MV-4-11 (cell line): ENCODE data around the gene TMEM72.
A peak's percentile ranks its signal among the peaks of the same experiment; 100 is the strongest.

Experiments used
- DNase-seq: peaks from one replicate; lab custom pipeline; 2025; lab: John Stamatoyannopoulos, UW

The TMEM72 gene

DNA sequence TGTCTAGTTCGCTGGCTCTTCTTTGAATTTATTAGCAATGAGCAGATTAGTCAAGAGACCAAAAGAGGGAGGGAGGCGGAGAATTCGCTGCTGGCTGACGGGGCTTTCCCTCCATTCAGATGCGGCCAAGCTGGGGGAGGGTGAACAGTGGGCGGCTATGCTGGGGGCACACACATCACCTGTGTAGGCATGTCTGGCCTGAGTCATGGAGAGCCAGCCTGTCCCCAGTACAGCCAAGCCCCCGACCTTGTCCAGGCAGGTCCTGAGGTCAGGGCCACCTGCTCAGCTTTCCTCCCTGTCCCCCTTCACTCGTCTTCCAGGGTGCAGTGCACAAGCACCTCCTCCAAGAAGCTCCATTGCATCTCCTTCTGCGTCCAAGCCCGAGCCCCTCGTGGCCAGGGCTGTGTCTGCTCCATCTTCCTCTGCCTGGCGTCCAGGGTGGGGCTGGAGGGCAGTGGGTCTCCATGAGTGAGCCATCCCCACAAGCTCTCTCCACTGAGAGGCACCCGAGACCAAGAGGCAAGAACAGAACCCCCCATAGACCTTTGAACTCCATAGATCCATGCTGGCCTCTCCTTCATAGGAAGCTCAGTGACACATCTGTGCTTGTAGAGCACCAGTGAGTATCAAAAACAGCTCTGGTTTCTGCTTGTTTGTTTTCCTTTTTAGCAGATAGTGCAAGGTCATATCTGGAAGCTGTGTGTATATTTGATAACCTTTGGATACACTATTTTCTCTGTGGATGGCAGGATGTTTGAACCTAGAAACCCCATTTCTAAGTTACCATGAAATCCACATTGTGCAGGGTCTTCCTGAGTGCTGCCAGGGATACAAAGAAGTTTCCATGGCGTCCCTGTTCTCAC is 69.4 kb downstream of the TMEM72 start:
- DNase-seq = no peak

DNA sequence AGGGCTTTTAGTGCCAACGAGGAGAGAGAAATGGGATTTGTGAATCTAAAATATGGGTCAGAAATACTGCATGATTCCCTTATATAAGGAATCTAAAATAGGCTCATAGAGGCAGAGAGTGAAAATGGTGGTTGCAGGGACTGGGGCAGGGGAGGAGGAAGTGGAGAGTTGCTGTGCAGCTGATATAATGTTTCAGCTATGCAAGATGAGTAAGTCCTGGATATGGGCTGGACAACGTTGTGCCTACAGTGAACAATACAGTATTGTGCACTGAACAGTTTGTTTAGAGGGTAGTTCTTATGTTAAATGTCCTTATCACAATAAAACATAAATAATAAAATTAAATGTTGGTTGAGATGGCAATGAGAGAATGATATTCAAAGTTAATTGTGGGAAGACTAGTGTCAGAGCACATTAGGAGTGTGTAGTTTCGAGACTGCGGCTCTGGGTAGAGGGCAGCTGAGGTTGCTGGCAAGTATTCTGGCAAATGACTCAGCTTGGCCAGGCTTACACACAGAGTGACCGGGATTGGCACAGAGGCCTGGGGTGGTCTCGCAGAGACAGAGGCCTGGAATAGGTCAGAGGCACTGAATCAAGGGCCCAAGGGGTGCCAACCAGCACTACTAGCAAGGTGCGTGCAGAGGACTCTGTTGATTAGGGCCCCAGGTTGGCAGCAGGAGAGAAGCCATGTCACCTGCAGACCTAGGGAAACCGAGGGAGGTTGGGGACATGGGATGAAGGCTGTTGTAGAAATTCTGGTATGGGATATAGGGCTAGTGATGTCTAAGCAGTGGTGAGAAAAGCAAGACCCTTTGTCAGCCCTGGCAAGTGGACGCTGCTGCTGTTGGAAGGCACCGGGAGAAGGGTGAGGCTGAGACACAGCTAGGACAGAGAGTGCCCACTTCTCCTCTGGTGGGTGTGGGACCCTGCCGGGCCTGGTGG is 70.3 kb downstream of the TMEM72 start:
- DNase-seq = peak; percentile 54

DNA sequence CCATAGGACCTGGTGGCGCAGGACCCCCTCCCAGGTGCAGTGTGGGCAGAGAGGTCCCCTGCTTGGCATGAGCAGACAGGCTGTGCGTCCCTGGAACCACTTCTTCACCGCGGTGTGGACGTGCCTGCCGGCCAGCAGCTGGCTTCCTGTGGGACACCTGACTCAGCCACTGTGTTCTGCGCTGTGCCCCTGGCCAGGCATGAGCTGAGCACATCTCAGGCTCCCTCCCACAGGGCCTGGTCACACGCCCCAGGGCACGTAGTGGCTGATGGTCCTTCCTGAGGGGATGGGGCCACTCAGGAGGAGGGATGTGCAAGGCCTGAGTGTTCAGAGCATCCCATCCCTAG is 71.0 kb downstream of the TMEM72 start:
- DNase-seq = no peak

DNA sequence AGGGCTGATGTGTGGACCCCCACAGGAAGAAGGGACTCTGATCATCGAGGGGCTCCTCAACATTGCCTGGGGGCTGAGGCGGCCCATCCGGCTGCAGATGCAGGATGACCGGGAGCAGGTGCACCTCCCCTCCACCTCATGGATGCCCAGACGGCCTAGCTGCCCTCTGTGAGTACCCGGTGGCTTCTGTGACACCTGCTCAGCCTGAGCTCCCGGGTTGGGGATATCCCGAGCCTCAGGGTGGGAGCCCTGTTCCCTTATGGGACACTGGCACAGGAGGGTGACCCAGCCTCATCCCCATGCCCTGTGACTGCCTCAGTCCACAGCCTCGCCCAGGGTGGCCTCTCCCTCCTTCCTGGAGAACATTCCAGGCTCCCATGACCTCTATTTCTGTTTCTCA is 71.4 kb downstream of the TMEM72 start:
- DNase-seq = no peak

DNA sequence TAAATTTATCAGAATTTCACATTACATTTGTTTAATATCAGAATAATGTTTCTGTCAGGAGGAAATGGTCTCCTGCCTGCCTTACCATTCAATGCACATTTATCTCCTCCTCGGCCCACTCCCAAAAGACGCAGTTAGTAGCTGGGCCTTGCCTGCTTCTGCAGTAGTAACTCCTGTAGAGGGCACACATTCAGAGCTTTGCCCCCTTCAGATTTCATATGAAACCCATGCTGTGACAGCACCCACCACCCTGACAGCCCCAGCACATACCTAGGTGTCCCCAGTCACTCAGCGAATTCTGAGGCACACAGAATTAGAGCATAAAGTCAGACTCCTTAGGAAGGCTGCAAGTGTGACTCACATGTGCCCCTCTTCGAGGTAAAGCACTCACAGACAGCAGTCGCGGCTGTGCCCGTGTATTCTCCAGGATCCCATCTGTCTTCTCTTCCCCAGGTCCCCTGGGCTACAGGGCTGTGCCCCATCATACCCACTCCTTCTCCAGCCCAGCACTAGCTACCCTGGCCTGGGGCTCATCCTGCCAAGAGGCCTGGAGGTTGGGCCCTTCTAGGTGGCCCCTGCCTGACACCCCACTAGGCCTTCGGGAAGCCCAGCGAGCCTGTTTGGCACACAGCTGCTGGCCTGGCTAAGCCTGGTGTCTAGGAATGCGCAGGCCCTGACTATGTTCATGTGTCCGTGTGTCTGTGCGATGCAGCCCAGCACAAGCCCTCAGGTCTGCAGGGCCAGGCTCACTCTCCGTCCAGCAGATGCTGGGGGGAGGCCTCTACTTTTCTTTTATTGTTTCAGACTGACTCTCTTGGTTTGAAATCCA is 72.1 kb downstream of the TMEM72 start:
- no peak for DNase-seq

DNA sequence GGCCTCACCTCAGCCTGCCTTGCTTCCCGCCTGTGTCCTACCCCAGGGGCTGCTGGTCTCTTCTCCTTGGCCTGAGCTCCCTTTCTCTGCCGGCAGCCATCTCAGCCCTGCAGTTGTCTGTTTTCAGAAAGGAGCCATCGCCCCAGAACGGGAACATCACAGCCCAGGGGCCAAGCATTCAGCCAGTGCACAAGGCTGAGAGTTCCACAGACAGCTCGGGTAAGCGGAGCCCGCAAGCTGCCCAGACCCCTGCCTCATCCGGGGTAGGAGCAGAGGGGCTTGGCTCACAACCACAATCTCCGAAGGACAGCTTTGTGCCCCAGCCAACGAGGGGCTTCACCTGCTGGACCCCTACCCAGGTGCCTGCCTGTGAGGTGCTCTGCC is 72.8 kb downstream of the TMEM72 start:
- no peak for DNase-seq

DNA sequence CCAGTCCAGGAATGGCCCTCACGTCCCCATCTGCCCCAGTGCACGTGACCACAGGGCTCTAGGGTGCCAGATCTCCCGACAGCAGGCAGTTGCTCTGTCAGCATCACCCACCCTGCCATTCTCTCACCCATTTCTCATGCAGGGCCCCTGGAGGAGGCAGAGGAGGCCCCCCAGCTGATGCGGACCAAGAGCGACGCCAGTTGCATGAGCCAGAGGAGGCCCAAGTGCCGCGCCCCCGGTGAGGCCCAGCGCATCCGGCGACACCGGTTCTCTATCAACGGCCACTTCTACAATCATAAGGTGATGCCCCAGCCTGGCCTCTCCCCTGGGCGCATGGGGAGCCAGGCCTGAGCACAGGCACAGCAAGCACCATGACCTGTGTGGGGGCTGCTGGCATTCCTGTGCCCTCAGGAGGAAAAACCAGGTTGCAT is 73.5 kb downstream of the TMEM72 start:
- no peak for DNase-seq

DNA sequence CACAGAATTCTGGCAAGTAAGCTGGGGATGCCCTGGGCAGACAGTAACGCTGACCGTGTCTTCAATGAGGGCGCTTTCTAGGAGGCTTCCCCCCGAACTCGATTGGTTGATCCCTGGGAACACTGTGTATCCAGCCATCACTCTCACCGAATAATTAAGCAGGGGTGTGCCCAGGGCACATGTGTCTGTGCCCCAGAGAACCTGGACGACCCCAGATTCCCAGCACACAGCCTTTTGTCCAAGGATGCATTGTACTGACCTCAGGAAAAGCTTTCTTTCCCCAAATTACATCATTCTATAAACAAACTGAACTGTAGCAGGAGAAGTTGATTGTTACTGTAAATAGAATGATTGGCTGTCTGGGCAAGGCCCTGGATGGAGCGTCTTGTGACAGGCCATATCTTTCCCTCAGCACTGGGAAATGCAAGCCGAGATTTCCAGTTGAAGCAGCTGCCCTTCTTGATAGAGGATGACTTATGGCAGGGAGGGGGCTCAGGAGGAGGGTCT is 74.1 kb downstream of the TMEM72 start:
- no peak for DNase-seq

DNA sequence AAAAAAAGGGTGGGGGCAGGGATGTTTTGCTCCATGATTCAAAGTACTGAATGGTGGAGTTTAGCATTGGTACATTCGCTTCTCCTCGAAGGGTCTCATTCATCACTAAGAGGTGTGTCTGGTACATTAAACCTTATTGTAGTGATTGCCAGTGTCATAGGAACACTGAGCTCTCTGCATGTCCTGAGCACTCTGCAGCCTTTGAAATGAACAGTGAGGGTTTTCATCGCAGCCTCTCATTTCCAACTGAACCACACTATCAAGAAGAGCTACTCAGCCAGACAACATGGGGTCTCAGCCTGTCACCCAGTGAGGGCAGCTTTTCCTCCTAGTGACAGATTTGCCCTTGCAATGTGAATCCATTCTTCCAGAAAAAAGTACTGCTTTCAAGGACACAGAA is 75.0 kb downstream of the TMEM72 start:
- no peak for DNase-seq
